Measurements from ENCODE around the gene DTX1. TPM values are rescaled to one million over a fixed set of nuclear protein-coding genes. Genes with fewer than 3 reads are reported as not detected.

Gene DTX1
- total and polyA plus RNA-seq, 4 donors = 0.15 to 4.8 (median 2.3) TPM

- no peak for ATAC-seq (ENCODE audit: low FRiP score)
Measured at GRCh38 chr12:113093409-113094101, 37.0 kb downstream of the DTX1 start.

GRCh38 chr12:113094738-113095137, 38.2 kb downstream of the DTX1 start:
- DNase-seq (peak in 1 of 2 donors; percentile 34), ATAC-seq (ENCODE audit: low FRiP score) (no peak)
- WGBS, 2 donors = 88 to 93% methylated on average over 16 of the region's 16 CpGs
- no peak overlapping the region for H3K4me3 ChIP-seq (ENCODE audit: low read length in 2 of 2)
- no peak overlapping the region for H3K27ac ChIP-seq (ENCODE audit: low read depth in 1 of 2, low read length in 2 of 2)
- no peaks in the 10 kb centered on the region for H3K36me3 ChIP-seq (ENCODE audit: control insufficient read depth in 1 of 2, insufficient read depth in 2 of 2, low read length in 1 of 2)
- H3K27me3 ChIP-seq (ENCODE audit: control insufficient read depth in 1 of 2, insufficient read depth in 2 of 2, low read length in 1 of 2) = no peaks in the 10 kb centered on the region
- H3K9me3 ChIP-seq (ENCODE audit: control insufficient read depth, low read length) = no peaks in the 10 kb centered on the region
- intact Hi-C loops (cut with DNase I) = no loop called here
- no peaks in the 10 kb centered on the region for H3K4me1 ChIP-seq (ENCODE audit: control insufficient read depth in 1 of 2, insufficient read depth in 2 of 2, low read length in 2 of 2)

More at GRCh38 chr12:113093409-113094101, 37.0 kb downstream of the DTX1 start:
- intact Hi-C loops (cut with DNase I) = no loop called here
- H3K27ac ChIP-seq (ENCODE audit: low read depth in 1 of 2, low read length in 2 of 2) = no peak overlapping the region
- no peak overlapping the region for H3K4me3 ChIP-seq (ENCODE audit: low read length in 2 of 2)
- no peaks in the 10 kb centered on the region for H3K36me3 ChIP-seq (ENCODE audit: control insufficient read depth in 1 of 2, insufficient read depth in 2 of 2, low read length in 1 of 2)
- H3K4me1 ChIP-seq (ENCODE audit: control insufficient read depth in 1 of 2, insufficient read depth in 2 of 2, low read length in 2 of 2) = no peaks in the 10 kb centered on the region
- H3K9me3 ChIP-seq (ENCODE audit: control insufficient read depth, low read length) = no peaks in the 10 kb centered on the region
- H3K27me3 ChIP-seq (ENCODE audit: control insufficient read depth in 1 of 2, insufficient read depth in 2 of 2, low read length in 1 of 2) = no peaks in the 10 kb centered on the region
- 37 to 38% methylated on average over 24 to 32 of the region's 32 CpGs for WGBS, 2 donors
- peak in 1 of 2 donors; percentile 45 for DNase-seq

- ATAC-seq (ENCODE audit: low FRiP score) (no peak), DNase-seq (no peak)
- Histone ChIP-seq H3K4me1 (ENCODE audit: control insufficient read depth in 1 of 2, insufficient read depth in 2 of 2, low read length in 2 of 2) (no peaks in the 10 kb centered on the region), H3K9me3 (ENCODE audit: control insufficient read depth, low read length) (no peaks in the 10 kb centered on the region), H3K36me3 (ENCODE audit: control insufficient read depth in 1 of 2, insufficient read depth in 2 of 2, low read length in 1 of 2) (no peaks in the 10 kb centered on the region), H3K27ac (ENCODE audit: low read depth in 1 of 2, low read length in 2 of 2) (no peak overlapping the region), H3K27me3 (ENCODE audit: control insufficient read depth in 1 of 2, insufficient read depth in 2 of 2, low read length in 1 of 2) (no peaks in the 10 kb centered on the region), H3K4me3 (ENCODE audit: low read length in 2 of 2) (no peak overlapping the region)
- intact Hi-C loops (cut with DNase I) = no loop called here
- 60 to 70% methylated on average over 6 of the region's 6 CpGs for WGBS, 2 donors
Measured at GRCh38 chr12:113095405-113095804, 38.9 kb downstream of the DTX1 start.

- Histone ChIP-seq H3K4me3 (ENCODE audit: low read length in 2 of 2) (no peak overlapping the region), H3K36me3 (ENCODE audit: control insufficient read depth in 1 of 2, insufficient read depth in 2 of 2, low read length in 1 of 2) (no peaks in the 10 kb centered on the region), H3K9me3 (ENCODE audit: control insufficient read depth, low read length) (no peaks in the 10 kb centered on the region), H3K4me1 (ENCODE audit: control insufficient read depth in 1 of 2, insufficient read depth in 2 of 2, low read length in 2 of 2) (no peaks in the 10 kb centered on the region), H3K27ac (ENCODE audit: low read depth in 1 of 2, low read length in 2 of 2) (no peak overlapping the region), H3K27me3 (ENCODE audit: control insufficient read depth in 1 of 2, insufficient read depth in 2 of 2, low read length in 1 of 2) (no peaks in the 10 kb centered on the region)
- intact Hi-C loops (cut with DNase I) = no loop called here
- whole genome bisulfite sequencing, 2 donors = 88 to 89% methylated on average over 30 of the region's 30 CpGs
- ATAC-seq (ENCODE audit: low FRiP score) = no peak
- DNase-seq = peak in 1 of 2 donors; percentile 36
Measured at GRCh38 chr12:113096675-113097461, 40.3 kb downstream of the DTX1 start.

GRCh38 chr12:113097716-113098440, 41.3 kb downstream of the DTX1 start:
- no peaks in the 10 kb centered on the region for H3K27me3 ChIP-seq (ENCODE audit: control insufficient read depth in 1 of 2, insufficient read depth in 2 of 2, low read length in 1 of 2)
- H3K4me3 ChIP-seq (ENCODE audit: low read length in 2 of 2) = no peak overlapping the region
- intact Hi-C loops (cut with DNase I) = no loop called here
- DNase-seq (peak in 1 of 2 donors; percentile 64), ATAC-seq (ENCODE audit: low FRiP score) (peak; percentile 70)
- H3K9me3 ChIP-seq (ENCODE audit: control insufficient read depth, low read length) = no peaks in the 10 kb centered on the region
- H3K36me3 ChIP-seq (ENCODE audit: control insufficient read depth in 1 of 2, insufficient read depth in 2 of 2, low read length in 1 of 2) = no peaks in the 10 kb centered on the region
- H3K27ac ChIP-seq (ENCODE audit: low read depth in 1 of 2, low read length in 2 of 2) = no peak overlapping the region
- H3K4me1 ChIP-seq (ENCODE audit: control insufficient read depth in 1 of 2, insufficient read depth in 2 of 2, low read length in 2 of 2) = no peaks in the 10 kb centered on the region
- 30 to 34% methylated on average over 14 of the region's 14 CpGs for WGBS, 2 donors

GRCh38 chr12:113098441-113099028, 42.0 kb downstream of the DTX1 start:
- WGBS, 2 donors = 21 to 28% methylated on average over 15 of the region's 15 CpGs
- H3K27ac ChIP-seq (ENCODE audit: low read depth in 1 of 2, low read length in 2 of 2) = no peak overlapping the region
- no peaks in the 10 kb centered on the region for H3K36me3 ChIP-seq (ENCODE audit: control insufficient read depth in 1 of 2, insufficient read depth in 2 of 2, low read length in 1 of 2)
- DNase-seq = peak; percentile 82 to 93
- H3K4me3 ChIP-seq (ENCODE audit: low read length in 2 of 2) = no peak overlapping the region
- no peaks in the 10 kb centered on the region for H3K4me1 ChIP-seq (ENCODE audit: control insufficient read depth in 1 of 2, insufficient read depth in 2 of 2, low read length in 2 of 2)
- ATAC-seq (ENCODE audit: low FRiP score) = peak; percentile 87
- intact Hi-C loops (cut with DNase I) = no loop called here
- no peaks in the 10 kb centered on the region for H3K9me3 ChIP-seq (ENCODE audit: control insufficient read depth, low read length)
- no peaks in the 10 kb centered on the region for H3K27me3 ChIP-seq (ENCODE audit: control insufficient read depth in 1 of 2, insufficient read depth in 2 of 2, low read length in 1 of 2)

- intact Hi-C loops (cut with DNase I) = no loop called here
- no peak overlapping the region for H3K27ac ChIP-seq (ENCODE audit: low read depth in 1 of 2, low read length in 2 of 2)
- no peaks in the 10 kb centered on the region for H3K4me1 ChIP-seq (ENCODE audit: control insufficient read depth in 1 of 2, insufficient read depth in 2 of 2, low read length in 2 of 2)
- H3K9me3 ChIP-seq (ENCODE audit: control insufficient read depth, low read length) = no peaks in the 10 kb centered on the region
- DNase-seq (peak in 1 of 2 donors; percentile 25), ATAC-seq (ENCODE audit: low FRiP score) (no peak)
- no peaks in the 10 kb centered on the region for H3K27me3 ChIP-seq (ENCODE audit: control insufficient read depth in 1 of 2, insufficient read depth in 2 of 2, low read length in 1 of 2)
- H3K36me3 ChIP-seq (ENCODE audit: control insufficient read depth in 1 of 2, insufficient read depth in 2 of 2, low read length in 1 of 2) = no peaks in the 10 kb centered on the region
- H3K4me3 ChIP-seq (ENCODE audit: low read length in 2 of 2) = no peak overlapping the region
Measured at GRCh38 chr12:113099364-113099763, 42.8 kb downstream of the DTX1 start.

GRCh38 chr12:113099764-113100163, 43.2 kb downstream of the DTX1 start:
- intact Hi-C loops (cut with DNase I) = no loop called here
- ATAC-seq (ENCODE audit: low FRiP score) (no peak), DNase-seq (peak in 1 of 2 donors; percentile 27)
- no peaks in the 10 kb centered on the region for H3K4me1 ChIP-seq (ENCODE audit: control insufficient read depth in 1 of 2, insufficient read depth in 2 of 2, low read length in 2 of 2)
- no peak overlapping the region for H3K27ac ChIP-seq (ENCODE audit: low read depth in 1 of 2, low read length in 2 of 2)
- H3K4me3 ChIP-seq (ENCODE audit: low read length in 2 of 2) = no peak overlapping the region
- no peaks in the 10 kb centered on the region for H3K27me3 ChIP-seq (ENCODE audit: control insufficient read depth in 1 of 2, insufficient read depth in 2 of 2, low read length in 1 of 2)
- no peaks in the 10 kb centered on the region for H3K9me3 ChIP-seq (ENCODE audit: control insufficient read depth, low read length)
- no peaks in the 10 kb centered on the region for H3K36me3 ChIP-seq (ENCODE audit: control insufficient read depth in 1 of 2, insufficient read depth in 2 of 2, low read length in 1 of 2)
- WGBS, 2 donors = 70 to 76% methylated on average over 12 of the region's 12 CpGs
